ENCODE data around the gene CLOCK.

GRCh38 chr4:55435141-55435841, 111.4 kb downstream of the CLOCK start:
- TF ChIP-seq CTCF (IDR thresholded peaks at IDR 0.05), result peak; percentile 23; the same call in 1 of the 2 replicates
- no peak for TF ChIP-seq ZFX (IDR thresholded peaks at IDR 0.05; ENCODE audit: borderline replicate concordance)

Measured in 22Rv1 (cell line).